ENCODE measurements around the gene FSTL1. TPM values are rescaled to one million over a fixed set of nuclear protein-coding genes. Genes with fewer than 3 reads are reported as not detected.

FSTL1 gene
- total and polyA plus RNA-seq, 2 experiments from 2014 or later: 50.8 to 258 TPM

GRCh38 chr3:120481081-120481480 is 30.3 kb upstream of the FSTL1 start:
- ATAC-seq: no peak
- no peak for DNase-seq (ENCODE audit: low spot score)
- peaks cover 7% of the 10 kb centered on the region for H3K9me2 ChIP-seq (ENCODE audit: insufficient read depth)
- H3K79me2 ChIP-seq (replicated peaks; ENCODE audit: insufficient read depth): no peaks in the 10 kb centered on the region
- no peak overlapping the region for H3K27ac Mint-ChIP-seq
- no peaks in the 10 kb centered on the region for H3K36me3 ChIP-seq (ENCODE audit: insufficient read depth)
- H3K4me3 Mint-ChIP-seq: no peak overlapping the region
- H3K4me1 ChIP-seq (ENCODE audit: insufficient read depth): peaks cover 2% of the 10 kb centered on the region
- TF ChIP-seq EZH2 (IDR thresholded peaks at IDR 0.05; ENCODE audit: low read depth, unreplicated experiment) (no peak), CTCF (conservative IDR thresholded peaks at IDR 0.05; ENCODE audit: low read depth in 2 of 2) (no peak), JUNB (IDR thresholded peaks at IDR 0.05; ENCODE audit: unreplicated experiment) (no peak), STAT1 (IDR thresholded peaks at IDR 0.05; ENCODE audit: unreplicated experiment) (no peak), NANOG (IDR thresholded peaks at IDR 0.05; ENCODE audit: borderline replicate concordance) (no peak), ZNF331 (CRISPR knock-in tag; IDR thresholded peaks at IDR 0.05; ENCODE audit: low read depth) (no peak), REST (IDR thresholded peaks at IDR 0.05; ENCODE audit: unreplicated experiment) (no peak), ZNF462 (CRISPR knock-in tag; IDR thresholded peaks at IDR 0.05) (no peak), ZNF114 (CRISPR knock-in tag; IDR thresholded peaks at IDR 0.05) (no peak), ETS1 (IDR thresholded peaks at IDR 0.05) (no peak), EZH2phosphoT487 (IDR thresholded peaks at IDR 0.05; ENCODE audit: unreplicated experiment) (no peak), CREB1 (CRISPR knock-in tag; IDR thresholded peaks at IDR 0.05; ENCODE audit: low read depth) (no peak), POLR2AphosphoS5 (IDR thresholded peaks at IDR 0.05; ENCODE audit: low read depth) (no peak)
- no peaks in the 10 kb centered on the region for H3K27me3 Mint-ChIP-seq (ENCODE audit: insufficient read depth, low read depth, poor library complexity)
- H3K4me3 ChIP-seq: no peak overlapping the region
- peaks cover 8% of the 10 kb centered on the region; the same call in 2 of the 3 replicates for H3K4me1 Mint-ChIP-seq
- no peaks in the 10 kb centered on the region for H3F3A ChIP-seq (replicated peaks; ENCODE audit: low read depth)
- H3K4me2 ChIP-seq: no peak overlapping the region
- H3K9me3 Mint-ChIP-seq: no peaks in the 10 kb centered on the region; the same call in 2 of the 3 replicates
- no peak overlapping the region for H3K27ac ChIP-seq (ENCODE audit: low read depth)
- H4K20me1 ChIP-seq (replicated peaks; ENCODE audit: insufficient read depth): no peaks in the 10 kb centered on the region
- H2AFZ ChIP-seq: no peak overlapping the region
- H3K36me3 Mint-ChIP-seq (ENCODE audit: low read depth): no peaks in the 10 kb centered on the region
- no peaks in the 10 kb centered on the region for H3K27me3 ChIP-seq (ENCODE audit: insufficient read depth)

Measured in GM23338 (cell line).